Fibroblast of lung (primary cell): ENCODE data around the gene EFNA5. TPM values are rescaled to one million over a fixed set of nuclear protein-coding genes. Genes with fewer than 3 reads are reported as not detected.

Experiments
- DNase-seq, 2 donors: peaks; one replicate each; pipeline versions ENCODE4 v3.0.0 to v3.0.0-alpha.2; 2010; ENCODE audit warnings: low read depth in 2 of 2
- H2AFZ ChIP-seq: 2 replicates; pipeline ENCODE4 v1.5.1; 2012; ENCODE audit warnings: low read length, control low read depth, inconsistent platforms
- H3K27ac ChIP-seq: 2 replicates; pipeline ENCODE4 v1.5.1; 2011; ENCODE audit warnings: low read length, control low read depth; ENCODE audit not compliant: insufficient read depth
- H3K27me3 ChIP-seq: 2 replicates; pipeline ENCODE4 v1.5.1; 2011; ENCODE audit warnings: mild to moderate bottlenecking, low read length; ENCODE audit not compliant: control insufficient read depth, insufficient read depth
- H3K36me3 ChIP-seq: 2 replicates; pipeline ENCODE4 v1.5.1; 2011; ENCODE audit warnings: low read length; ENCODE audit not compliant: control insufficient read depth, insufficient read depth
- H3K4me1 ChIP-seq: 2 replicates; pipeline ENCODE4 v1.5.1; 2011; ENCODE audit warnings: low read length; ENCODE audit not compliant: control insufficient read depth, insufficient read depth; ENCODE audit errors: extremely low read depth
- H3K4me2 ChIP-seq: 2 replicates; pipeline ENCODE4 v1.5.1; 2011; ENCODE audit warnings: low read length, control low read depth; ENCODE audit not compliant: insufficient read depth; ENCODE audit errors: extremely low read depth
- H3K4me3 ChIP-seq, 4 experiments: fragments of 200-600 bp in 1 of 4; sonication (generic) in 1 of 4; replicated peaks in 1 of 4; 2 replicates each; pipeline ENCODE4 v1.5.1; 2011 to 2016; ENCODE audit warnings: low read length in 4 of 4, low read depth in 3 of 4, mild to moderate bottlenecking in 3 of 4, control low read depth in 2 of 4, inconsistent platforms in 1 of 4, mixed read lengths in 1 of 4; ENCODE audit not compliant: insufficient read depth in 1 of 4; ENCODE audit errors: control extremely low read depth in 1 of 4
- H3K79me2 ChIP-seq: 2 replicates; pipeline ENCODE4 v1.5.1; 2012; ENCODE audit warnings: mild to moderate bottlenecking, low read length, inconsistent platforms; ENCODE audit not compliant: control insufficient read depth, insufficient read depth
- H3K9ac ChIP-seq: 2 replicates; pipeline ENCODE4 v1.5.1; 2011; ENCODE audit warnings: mild to moderate bottlenecking, low read length, control low read depth; ENCODE audit not compliant: insufficient read depth
- H3K9me3 ChIP-seq: 2 replicates; pipeline ENCODE4 v1.5.1; 2012; ENCODE audit warnings: low read depth, low read length; ENCODE audit not compliant: control insufficient read depth, insufficient read depth
- H4K20me1 ChIP-seq: 2 replicates; pipeline ENCODE4 v1.5.1; 2011; ENCODE audit warnings: low read length; ENCODE audit not compliant: control insufficient read depth, insufficient read depth; ENCODE audit errors: extremely low read depth
- EZH2 ChIP-seq: IDR thresholded peaks from 2 replicates; pipeline ENCODE4 v1.5.1; 2012; ENCODE audit warnings: low read length, control low read depth, mild to moderate bottlenecking; ENCODE audit errors: missing control alignments
- polyA plus RNA-seq, 2 donors: library from polyadenylated mRNA; depleted of rRNA in 1 of 2; stranded (reverse) in 1 of 2; unstranded in 1 of 2; fragments of >200 nt; gene quantifications; 2 replicates each; pipeline ENCODE4 v1.2.1, GENCODE V29; 2011 to 2012; ENCODE audit warnings: missing spikeins in 1 of 2
- total RNA-seq: library from RNA; depleted of rRNA; stranded (reverse); fragments of >200 nt; gene quantifications from 2 replicates; pipeline ENCODE4 v1.2.1, GENCODE V29; 2014
- TF ChIP-seq, protein P1 (sequence below), 2 donors: IDR thresholded peaks in 1 of 2; conservative IDR thresholded peaks in 1 of 2; 1 replicate in 1 of 2; 2 replicates in 1 of 2; pipeline ENCODE4 v1.5.1; 2011 to 2012; ENCODE audit warnings: low read length in 2 of 2, control low read depth in 1 of 2, inconsistent platforms in 1 of 2, low read depth in 1 of 2, mild to moderate bottlenecking in 1 of 2

The EFNA5 gene
- total and polyA plus RNA-seq, 2 donors (not counting 1 experiment from before 2014, with no cell fraction given), result 3.5 to 3.7 TPM

DNA sequence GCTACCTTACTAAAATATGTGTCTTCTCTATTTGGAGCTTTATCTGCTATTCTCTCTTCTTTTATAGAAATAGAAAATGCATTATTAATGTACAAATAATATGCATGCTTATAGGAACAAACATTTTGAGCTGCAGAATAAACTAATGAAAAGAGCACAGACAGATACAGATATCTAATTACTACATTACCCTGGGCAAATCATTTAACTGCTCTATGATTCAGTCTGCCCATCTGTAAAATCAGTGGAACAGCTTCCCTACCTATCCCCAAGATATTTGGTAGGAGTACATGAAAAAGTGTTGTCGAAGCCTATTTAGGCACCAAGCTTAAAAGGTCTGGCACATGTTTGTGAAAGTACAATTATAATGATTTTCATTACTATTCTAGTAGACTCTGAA lies 166.3 kb downstream of the EFNA5 start:
- no peaks in the 10 kb centered on the region for H3K36me3 ChIP-seq
- no peaks in the 10 kb centered on the region for H3K27me3 ChIP-seq
- H4K20me1 ChIP-seq, result no peaks in the 10 kb centered on the region
- H3K79me2 ChIP-seq, result no peaks in the 10 kb centered on the region
- TF ChIP-seq, protein P1, sequence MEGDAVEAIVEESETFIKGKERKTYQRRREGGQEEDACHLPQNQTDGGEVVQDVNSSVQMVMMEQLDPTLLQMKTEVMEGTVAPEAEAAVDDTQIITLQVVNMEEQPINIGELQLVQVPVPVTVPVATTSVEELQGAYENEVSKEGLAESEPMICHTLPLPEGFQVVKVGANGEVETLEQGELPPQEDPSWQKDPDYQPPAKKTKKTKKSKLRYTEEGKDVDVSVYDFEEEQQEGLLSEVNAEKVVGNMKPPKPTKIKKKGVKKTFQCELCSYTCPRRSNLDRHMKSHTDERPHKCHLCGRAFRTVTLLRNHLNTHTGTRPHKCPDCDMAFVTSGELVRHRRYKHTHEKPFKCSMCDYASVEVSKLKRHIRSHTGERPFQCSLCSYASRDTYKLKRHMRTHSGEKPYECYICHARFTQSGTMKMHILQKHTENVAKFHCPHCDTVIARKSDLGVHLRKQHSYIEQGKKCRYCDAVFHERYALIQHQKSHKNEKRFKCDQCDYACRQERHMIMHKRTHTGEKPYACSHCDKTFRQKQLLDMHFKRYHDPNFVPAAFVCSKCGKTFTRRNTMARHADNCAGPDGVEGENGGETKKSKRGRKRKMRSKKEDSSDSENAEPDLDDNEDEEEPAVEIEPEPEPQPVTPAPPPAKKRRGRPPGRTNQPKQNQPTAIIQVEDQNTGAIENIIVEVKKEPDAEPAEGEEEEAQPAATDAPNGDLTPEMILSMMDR (conservative IDR thresholded peaks at IDR 0.05 in 1 of 2, IDR thresholded peaks at IDR 0.05 in 1 of 2; ENCODE audit: low read depth in 1 of 2, low read length in 2 of 2), result no peak
- no peak for TF ChIP-seq EZH2
- H3K4me3 ChIP-seq, result no peak overlapping the region
- H3K4me2 ChIP-seq, result no peak overlapping the region
- H3K27ac ChIP-seq, result no peak overlapping the region
- H2AFZ ChIP-seq, result no peak overlapping the region
- no peak overlapping the region for H3K9ac ChIP-seq
- no peaks in the 10 kb centered on the region for H3K9me3 ChIP-seq
- no peak for DNase-seq
- H3K4me1 ChIP-seq, result no peaks in the 10 kb centered on the region

DNA sequence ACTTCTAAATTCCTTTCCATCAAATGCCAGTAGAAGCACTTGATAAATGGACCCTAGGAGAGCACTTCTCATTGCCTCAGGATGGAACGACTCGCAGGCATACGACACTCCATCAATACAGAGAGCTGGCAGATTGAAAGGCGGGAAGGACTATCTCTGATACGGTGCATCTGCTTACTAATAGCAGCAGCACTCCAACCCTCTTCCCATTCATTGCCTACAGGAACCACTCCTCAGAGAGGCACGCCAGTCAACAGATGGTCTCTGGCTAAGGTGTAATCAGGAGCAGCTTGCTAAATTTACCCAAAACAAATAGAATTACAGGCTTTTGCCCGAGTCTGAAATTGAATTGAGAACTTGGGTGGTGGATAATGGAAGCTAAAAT lies 168.1 kb downstream of the EFNA5 start:
- TF ChIP-seq, protein P1 (conservative IDR thresholded peaks at IDR 0.05 in 1 of 2, IDR thresholded peaks at IDR 0.05 in 1 of 2; ENCODE audit: low read depth in 1 of 2, low read length in 2 of 2), result no peak
- TF ChIP-seq EZH2, result no peak
- Histone ChIP-seq H3K9me3 (no peaks in the 10 kb centered on the region), H3K4me1 (no peaks in the 10 kb centered on the region), H3K4me3 (peak overlapping the region in 1 of 4 experiments; percentile 6), H3K27me3 (no peaks in the 10 kb centered on the region), H4K20me1 (no peaks in the 10 kb centered on the region), H3K4me2 (no peak overlapping the region), H3K27ac (no peak overlapping the region), H3K9ac (no peak overlapping the region), H2AFZ (peak overlapping the region; percentile 72), H3K79me2 (no peaks in the 10 kb centered on the region), H3K36me3 (no peaks in the 10 kb centered on the region)
- DNase-seq, result no peak

DNA sequence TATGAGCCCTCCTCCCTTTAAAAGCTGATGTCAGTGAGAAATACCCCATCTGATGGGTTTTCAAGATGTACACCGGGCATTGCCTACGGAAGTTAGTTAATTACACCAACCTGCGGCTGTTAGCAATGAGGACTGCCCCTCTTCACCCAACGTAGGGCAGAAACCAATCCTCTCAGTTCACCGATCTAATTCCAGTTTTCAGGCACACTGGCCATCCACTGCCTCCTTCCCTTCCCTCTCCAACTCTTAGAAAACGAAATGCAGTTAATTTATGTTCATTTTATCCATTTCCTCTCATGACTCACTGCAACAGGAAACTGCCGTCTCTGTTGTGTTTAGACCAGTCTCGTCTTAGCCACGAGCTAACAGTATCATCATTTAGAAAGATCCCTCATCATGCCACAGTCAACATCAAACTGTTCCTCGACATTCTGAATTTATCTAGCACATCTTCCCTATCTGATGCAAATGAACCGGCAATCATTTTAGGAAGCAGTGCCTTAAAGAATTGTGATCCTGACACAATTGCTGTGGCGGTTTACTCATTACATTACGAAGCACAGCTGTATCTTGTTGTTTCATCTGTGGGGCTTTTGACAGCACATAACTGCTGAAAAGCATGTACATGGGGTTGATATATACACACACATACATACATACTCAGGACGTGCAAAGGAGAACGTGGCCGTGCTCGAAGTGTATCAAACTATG lies 168.6 kb downstream of the EFNA5 start:
- no peaks in the 10 kb centered on the region for H3K4me1 ChIP-seq
- no peaks in the 10 kb centered on the region for H3K36me3 ChIP-seq
- no peaks in the 10 kb centered on the region for H3K27me3 ChIP-seq
- peak overlapping the region in 1 of 4 experiments; percentile 6 for H3K4me3 ChIP-seq
- peak overlapping the region; percentile 62 for H3K4me2 ChIP-seq
- H3K79me2 ChIP-seq, result no peaks in the 10 kb centered on the region
- H3K9me3 ChIP-seq, result no peaks in the 10 kb centered on the region
- DNase-seq, result peak; percentile 41 to 45
- peak overlapping the region; percentile 72 for H2AFZ ChIP-seq
- TF ChIP-seq, protein P1 (conservative IDR thresholded peaks at IDR 0.05 in 1 of 2, IDR thresholded peaks at IDR 0.05 in 1 of 2; ENCODE audit: low read depth in 1 of 2, low read length in 2 of 2), result no peak
- no peak for TF ChIP-seq EZH2
- peak overlapping the region; percentile 7 for H3K27ac ChIP-seq
- H3K9ac ChIP-seq, result no peak overlapping the region
- no peaks in the 10 kb centered on the region for H4K20me1 ChIP-seq
